C1 segment of cervical spinal cord (tissue), 14 donors: ENCODE results near the gene EPHA1.

Experiments
- DNase-seq, 14 donors: peaks; one replicate each; lab custom pipeline; 2025; lab: John Stamatoyannopoulos, UW

Gene EPHA1

GRCh38 chr7:143351574-143351973 is 57.1 kb downstream of the EPHA1 start:
- DNase-seq: no peak

GRCh38 chr7:143351060-143351459 is 57.6 kb downstream of the EPHA1 start:
- no peak for DNase-seq

- no peak for DNase-seq
Observed at GRCh38 chr7:143347950-143348349, 60.7 kb downstream of the EPHA1 start.

GRCh38 chr7:143346018-143346417 is 62.6 kb downstream of the EPHA1 start:
- DNase-seq: no peak

- no peak for DNase-seq
Observed at GRCh38 chr7:143345428-143345900, 63.2 kb downstream of the EPHA1 start.

- no peak for DNase-seq
Observed at GRCh38 chr7:143343596-143343995, 65.1 kb downstream of the EPHA1 start.

- DNase-seq: no peak
Observed at GRCh38 chr7:143341842-143342241, 66.8 kb downstream of the EPHA1 start.
